Stimulated activated CD8-positive, alpha-beta memory T cell treated with anti-CD3 and anti-CD28 coated beads, Interleukin-12 subunit alpha, Interleukin-12 subunit beta, amount 100 ng/mL, for 4 hours (primary cell): ENCODE data around the gene MAP4K4.

Experiments used
- DNase-seq: peaks from one replicate; pipeline ENCODE4 v3.0.0-alpha.2; 2020; ENCODE audit warnings: low read depth

The MAP4K4 gene

DNA sequence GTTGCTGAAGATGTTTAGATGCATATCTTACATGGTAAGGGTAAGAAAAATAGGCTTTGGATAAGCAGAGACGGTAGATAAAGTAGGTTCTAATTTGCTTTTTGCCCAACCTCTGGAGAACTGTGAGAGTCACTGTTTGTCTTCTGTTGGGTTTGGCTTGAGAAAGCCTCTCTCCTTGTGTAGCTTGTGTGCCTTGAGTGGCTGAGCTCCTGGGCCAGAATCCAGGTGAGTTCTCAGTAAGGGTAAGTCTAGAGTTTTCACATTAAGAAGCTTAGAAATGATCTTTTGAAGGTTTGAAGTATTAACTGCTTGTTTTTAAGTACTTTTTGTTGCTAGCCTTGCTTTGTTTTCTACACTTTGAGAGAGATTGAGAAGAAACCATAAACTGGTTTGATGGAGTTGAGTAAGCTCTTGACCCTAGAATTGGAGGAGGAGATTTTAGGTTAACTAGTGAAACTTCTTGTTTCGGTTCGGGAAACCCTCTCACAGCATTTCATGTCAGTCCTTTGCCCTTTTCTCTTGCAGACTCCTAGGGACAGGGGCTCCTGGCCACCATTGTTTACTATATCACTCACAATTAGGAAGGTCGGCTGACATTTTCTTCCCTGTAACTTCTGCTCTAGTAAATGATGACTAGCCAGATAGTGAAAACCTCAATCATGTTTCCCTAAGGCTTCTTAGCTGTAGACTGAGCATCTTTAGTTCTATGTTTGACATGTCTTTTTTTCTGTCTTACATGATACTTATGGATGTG, 26.0 kb downstream of the MAP4K4 start:
- DNase-seq = no peak

DNA sequence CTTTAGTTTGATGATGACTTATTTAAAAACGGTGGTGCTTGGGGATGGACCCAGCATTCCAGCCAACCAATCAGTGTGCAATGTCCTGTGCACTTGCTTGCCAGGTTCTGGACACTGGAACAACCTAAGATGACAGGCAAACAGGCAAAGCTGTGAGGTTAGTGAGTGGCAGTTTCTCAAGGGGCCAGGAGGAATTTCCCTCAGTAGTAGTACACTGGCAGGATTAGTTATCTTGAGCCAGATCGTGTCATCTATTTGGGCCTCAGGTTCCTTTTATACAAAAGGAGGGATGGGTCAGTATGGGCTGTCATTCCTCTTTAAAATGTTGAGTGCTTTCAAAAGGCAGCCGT, 26.6 kb downstream of the MAP4K4 start:
- DNase-seq = no peak

DNA sequence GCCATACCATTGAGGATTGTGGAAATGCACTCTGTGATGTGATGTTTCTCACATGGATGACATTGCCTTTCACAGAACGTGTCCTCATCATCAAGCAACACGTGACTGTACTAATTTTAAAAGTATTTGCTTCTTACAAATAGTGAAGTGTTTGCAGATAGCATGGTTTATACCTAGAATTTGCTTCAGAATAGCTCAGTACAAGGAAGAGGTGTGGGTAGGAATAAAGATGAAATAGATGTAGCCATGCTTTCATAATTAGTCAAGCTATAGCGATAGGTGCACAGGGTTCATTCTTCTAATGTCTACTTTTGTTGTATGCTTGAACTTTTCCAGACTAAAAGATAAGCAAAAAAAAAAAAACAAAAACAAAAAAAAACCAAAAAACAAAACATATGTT, 27.5 kb downstream of the MAP4K4 start:
- no peak for DNase-seq

DNA sequence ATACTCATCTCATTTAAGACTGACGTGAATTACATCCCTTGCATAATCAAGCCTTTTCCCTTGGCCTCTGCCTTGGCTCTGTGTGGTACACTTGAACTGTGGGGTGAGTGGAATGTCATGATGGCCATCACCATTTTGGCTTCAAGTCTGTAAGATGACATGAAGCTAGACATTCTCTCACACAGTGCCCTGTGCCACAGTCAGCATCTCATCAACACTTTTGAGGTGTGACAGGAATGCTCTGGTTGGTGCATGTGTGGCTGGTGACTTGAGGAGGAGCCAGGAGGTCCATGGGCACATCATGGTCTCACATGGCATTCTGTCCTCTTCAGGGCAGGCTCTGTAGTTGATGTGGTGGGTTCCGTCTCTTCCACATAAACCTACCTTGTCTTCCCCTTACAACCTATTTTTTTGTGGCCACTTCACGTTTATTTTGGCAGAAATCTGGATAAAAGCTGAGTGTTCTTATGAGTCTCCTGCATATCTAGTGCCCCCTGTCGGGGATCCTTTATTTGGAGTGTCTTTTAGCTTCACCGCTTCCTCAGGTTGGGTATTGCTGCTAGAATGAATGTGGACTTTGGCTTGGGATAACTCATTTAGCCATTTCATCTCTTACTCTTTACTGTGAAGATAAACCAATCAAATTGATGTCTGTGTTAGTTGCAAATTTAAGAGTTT, 28.1 kb downstream of the MAP4K4 start:
- no peak for DNase-seq

DNA sequence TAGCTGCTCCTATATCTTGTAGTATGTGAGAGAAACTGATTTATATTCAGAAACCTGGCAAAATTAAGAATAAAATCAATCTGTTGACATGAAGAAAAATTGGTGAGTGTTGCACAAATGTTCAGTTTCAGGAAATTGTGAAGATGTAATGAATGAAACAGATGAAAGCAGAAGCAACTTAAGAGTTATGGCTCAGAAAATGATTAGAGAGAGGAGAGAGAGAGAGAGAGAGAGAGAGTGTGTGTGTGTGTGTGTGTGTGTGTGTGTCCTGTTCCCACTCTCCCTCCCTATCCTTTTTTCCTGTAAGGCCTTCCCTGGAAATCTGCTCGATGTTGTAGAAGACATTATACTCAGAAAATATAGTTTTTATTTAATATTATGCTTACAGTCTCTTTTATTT, 31.4 kb downstream of the MAP4K4 start:
- DNase-seq = no peak

DNA sequence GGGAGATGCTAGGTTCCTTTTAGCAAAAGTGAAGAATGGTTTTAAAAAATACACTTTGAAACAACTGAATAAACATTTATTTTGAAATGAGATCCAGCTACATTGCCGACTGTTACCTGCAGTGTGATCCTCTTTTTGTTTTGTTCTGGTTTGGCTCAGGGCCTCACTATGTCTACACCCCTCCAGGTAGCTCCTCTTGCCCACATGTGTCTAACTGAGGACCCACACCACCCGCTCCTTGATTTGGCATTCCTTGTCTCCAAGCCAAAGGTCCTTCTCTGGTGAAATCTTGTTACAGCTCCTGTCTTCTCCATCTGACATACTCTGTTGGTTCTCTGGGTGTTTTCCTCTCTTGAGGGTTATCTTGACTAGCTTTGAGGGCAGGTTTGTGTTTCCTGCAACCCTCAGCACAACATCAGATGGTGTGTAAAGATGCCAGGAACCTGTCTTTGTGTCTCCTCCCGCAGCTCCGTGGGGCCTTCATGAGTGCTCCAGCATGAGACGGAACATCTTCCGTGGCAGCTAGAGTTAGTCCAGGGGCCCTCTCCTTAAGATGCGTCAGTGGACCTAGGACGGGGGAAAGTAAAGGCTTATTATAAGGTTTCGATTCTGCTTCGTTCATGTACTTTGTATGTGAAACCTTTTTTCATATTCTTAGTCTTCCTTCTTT, 32.1 kb downstream of the MAP4K4 start:
- DNase-seq = no peak

DNA sequence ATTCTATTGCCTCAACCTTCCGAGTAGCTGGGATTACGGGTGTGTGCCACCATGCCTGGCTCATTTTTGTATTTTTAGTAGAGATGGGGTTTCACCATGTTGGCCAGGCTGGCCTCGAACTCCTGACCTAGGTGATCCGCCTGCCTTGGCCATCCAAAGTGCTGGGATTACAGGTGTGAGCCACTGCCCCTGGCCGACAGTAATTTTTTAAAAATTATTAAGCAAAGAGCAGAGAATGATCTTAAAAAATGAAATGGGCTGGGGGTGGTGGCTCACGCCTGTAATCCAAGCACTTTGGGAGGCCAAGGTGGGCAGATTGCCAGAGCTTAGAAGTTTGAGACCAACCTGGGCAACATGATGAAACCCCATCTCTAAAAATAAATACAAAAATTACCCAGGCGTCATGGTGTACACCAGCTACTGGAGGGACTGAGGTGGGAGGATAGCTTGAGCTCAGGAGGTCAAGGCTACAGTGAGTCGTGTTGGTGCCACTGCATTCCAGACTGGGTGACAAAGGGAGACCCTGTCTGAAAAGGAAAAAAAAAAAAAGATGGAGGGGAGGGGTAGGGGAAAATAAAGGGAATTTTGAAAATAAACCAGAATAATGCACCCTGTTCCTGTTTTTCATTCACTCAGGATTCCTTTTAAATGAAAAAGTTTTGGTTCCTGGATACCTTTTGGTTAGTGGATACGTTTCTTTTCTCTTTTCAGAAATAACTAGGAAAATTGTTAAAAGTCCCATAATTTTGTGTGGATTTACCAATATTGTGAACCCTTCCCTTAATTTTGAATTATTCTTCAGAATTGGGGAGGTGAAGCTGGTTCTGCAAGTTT, 33.9 kb downstream of the MAP4K4 start:
- no peak for DNase-seq

DNA sequence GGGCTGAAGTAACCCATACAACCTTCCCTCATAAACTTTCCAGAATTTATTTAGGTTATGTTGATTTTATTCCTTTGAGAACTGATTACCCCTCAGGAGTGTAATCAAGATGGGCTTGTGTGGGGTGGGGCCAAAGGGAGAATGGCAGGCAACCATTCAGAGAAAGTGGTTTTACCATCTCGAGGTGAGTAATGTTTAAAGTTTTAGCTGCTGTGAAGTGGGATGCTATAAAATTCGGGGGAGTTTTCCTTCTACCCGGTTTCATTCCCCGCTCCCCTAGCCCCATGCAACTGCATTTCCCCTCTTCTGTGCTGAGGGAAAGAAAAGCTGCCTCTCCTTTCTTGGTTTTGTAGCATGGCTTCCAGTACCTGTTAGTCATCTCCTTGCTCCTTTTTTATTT, 34.7 kb downstream of the MAP4K4 start:
- DNase-seq = no peak

DNA sequence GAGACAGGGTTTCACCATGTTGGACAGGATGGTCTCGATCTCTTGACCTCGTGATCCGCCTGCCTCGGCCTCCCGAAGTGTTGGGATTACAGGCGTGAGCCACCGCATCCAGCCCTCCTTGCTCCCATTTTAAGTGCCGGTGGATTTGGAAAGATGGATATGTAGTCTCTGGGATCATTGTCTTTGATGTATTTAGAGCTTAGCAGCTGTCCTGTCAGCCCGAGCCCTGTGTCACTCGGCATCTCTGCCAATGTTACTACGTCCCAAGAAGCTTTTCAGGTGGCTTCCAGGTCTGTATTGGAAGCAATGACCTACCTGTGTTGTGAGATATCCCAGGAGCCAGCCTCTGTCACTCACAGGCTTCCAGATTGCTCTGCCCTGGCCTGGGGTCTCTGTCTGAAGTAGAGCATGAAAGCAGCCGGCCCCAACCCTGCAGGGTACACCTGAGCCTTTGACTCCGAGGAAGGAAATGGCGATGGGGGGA, 35.3 kb downstream of the MAP4K4 start:
- DNase-seq = no peak

DNA sequence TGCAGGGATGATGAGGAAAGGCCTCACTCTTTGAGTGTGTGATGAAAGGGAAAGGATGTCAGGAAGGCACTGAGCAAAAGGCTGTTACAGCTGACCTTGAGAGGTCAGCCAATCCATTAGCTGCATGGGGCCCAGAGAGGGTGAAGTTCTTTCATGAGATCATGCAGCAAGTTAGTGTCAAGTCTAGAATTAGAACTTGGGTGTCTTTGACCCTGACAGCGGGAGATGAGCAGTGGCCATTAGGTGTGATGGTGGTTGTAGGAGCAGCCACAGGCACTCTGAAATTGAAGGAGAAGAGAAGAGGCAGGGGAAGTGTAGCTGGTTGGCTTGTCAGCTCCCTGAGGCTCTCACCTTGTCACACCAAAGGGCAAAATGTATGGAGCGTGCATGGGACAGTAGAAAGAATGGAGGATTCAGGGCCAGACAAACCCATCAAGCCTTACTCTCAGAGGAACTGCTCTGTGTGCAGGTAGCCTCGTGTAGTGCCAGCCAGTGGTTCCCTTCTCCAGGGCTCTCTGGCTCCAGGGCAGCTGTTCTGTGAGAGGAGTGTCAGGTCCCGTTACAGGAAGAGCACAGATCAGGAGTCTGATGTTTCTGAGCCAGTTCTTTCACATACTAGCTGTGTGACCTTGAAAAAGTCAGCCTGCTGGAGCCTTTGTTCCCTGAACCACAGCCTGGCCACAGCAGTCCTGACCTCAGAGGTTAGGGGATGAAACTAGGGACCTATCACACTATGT, 35.9 kb downstream of the MAP4K4 start:
- no peak for DNase-seq

DNA sequence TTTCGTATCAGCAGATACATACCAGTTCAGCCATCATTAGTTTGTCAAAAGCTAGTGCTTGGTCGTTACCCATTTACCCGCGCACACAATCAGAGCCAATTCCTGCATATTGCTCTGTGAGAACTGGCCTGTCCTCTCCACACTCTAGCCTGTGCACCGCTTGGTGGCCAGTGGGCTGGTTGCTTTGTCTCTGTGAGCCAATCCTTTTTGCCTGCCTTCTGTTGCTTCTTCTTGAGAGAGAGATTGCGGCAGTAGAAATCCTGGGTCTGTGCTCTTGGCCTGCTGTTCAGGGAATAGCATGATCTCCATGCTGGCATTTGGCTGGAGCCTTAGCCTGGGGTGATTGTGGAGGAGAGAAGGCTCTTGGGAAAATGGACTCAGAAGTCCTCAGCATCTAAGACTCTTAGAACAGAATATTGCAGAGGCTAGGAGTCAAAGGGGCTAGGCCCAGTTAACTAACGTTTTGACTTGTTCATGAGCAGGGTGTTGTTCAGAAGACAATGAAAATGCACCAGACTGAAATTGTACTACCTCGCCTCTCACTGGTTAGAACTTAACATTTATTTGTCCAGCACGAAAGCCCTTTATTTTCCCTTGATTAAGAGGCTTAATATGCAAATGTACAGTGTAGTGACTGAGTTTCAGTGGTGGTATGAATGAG, 37.1 kb downstream of the MAP4K4 start:
- DNase-seq = no peak

DNA sequence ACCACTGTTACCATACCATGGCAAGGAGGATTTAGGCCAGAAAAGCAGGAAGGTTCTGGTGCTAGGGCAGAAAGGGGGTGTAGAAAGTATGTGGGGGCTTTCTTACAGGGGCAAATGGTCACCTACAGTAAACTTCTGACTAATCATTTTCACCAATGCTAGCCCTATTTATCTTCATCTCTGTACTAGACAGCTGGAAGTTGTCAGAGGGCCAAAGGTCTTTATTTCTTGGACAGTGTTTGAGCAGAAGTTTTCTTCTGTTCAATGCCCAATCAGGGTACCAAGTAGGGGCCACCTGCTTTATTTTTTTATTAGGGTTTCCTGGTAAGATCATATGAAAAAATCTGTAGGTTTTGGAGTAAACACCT, 37.6 kb downstream of the MAP4K4 start:
- no peak for DNase-seq

DNA sequence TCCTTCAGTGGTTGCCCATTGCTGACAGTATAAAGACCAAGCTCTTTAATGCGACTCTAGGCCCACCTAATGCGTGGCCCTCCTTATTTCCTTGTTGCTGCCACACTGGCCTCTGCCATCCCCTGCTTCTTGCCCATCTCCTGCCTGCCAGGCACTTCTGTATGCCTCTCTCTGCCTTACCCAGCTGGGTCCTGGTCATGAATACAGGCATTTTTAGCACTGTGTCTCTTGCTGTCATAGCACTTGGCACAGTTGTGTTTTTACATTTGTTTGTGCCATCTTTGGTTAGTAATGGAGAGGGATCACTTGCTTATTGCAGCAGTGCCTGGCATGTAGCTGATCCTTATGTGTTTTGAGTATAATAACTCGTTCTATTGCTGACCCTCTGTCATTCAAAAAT, 38.7 kb downstream of the MAP4K4 start:
- no peak for DNase-seq

DNA sequence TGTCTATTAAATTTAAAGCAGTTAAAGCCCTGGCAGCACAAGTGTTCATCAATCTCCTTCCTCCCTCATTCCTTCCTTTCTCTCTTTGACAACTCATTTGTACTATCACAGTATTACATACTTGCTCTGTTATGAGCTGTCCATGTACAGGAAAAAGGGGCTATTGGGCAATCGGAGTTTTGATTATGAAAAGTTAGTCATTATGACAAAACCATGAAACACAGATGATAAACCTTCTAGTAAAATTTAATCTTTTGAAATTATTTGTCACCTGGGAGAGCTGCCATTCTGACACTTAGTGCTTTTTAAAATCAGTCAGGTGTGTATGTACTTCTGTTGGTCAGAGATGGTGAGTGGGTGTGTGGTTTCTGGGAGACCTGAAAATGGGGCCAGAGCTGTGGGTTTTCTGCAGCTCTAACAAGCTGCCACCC, 39.4 kb downstream of the MAP4K4 start:
- DNase-seq = no peak

DNA sequence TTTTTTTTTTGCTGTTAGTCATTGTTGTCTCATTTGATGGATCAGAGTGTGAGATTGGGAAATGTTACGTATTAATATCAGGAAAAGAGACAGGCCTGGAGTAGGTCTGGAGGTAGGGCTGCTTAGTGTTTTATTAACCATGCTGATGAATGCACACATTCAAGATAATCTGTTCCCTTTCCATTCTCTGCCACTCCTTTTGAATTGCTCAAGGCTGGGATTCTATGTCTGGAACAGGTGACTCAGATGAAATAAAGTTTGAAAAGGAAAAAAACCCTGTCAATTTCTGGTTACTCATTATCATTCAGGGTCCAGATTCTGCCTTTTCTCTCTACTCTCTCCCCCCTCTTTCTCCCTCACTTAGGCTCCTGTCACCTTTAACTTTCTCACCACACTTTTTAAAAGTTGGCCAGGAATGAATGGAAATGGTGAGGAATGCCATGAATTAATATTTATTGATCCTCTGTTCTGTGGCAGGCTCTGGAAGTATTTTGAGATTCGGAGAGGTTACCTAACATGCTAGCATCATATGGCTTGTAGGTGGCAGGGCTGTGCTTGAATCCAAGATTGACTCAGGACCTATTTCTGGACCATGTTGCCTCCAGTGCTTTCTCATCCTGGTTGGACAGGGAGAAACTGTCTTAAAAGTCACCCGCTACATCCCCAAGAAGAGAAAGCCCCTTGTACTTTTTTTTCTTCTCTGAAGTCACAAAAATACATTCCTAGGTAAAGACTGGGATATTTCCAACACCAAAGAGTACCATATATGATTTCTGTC, 40.2 kb downstream of the MAP4K4 start:
- DNase-seq = no peak

DNA sequence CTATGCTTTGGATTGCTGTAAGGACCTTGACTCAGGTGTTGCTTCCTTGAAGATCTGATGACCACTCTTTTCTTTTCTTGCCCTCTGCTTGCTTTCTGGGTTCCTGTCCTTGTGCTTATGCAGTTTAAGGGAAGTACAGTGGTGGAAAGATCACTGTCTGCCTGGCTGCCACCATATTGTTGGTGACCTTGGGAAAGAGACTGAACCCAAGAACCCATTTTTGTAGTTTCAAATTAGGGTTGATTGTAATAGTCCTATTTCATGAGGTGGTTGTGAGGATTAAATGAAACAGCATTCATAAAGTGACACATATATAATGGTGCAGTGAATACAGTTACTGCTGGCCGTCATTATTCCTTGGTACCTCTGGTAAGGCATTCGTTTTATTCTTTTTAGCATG, 41.1 kb downstream of the MAP4K4 start:
- DNase-seq = no peak

DNA sequence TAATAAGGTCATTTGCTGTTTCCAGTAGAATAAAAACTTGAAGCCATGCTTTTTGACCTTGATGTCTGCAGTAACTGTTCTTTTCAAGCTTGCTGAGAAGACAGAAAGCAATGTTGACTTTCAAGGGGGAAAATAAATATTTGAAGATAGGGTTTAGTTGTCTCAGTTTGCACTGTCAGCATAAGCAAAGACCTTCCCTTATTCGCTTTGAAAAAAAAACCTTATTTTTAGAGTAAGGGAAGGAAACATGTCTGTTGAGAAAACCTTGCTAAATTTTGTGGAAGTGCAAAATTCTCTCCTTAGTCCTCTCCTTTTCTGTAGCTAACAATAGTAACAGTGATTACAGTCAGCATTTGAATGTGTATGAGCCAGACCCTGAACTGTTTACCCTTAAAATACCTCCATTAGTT, 43.1 kb downstream of the MAP4K4 start:
- DNase-seq = no peak

DNA sequence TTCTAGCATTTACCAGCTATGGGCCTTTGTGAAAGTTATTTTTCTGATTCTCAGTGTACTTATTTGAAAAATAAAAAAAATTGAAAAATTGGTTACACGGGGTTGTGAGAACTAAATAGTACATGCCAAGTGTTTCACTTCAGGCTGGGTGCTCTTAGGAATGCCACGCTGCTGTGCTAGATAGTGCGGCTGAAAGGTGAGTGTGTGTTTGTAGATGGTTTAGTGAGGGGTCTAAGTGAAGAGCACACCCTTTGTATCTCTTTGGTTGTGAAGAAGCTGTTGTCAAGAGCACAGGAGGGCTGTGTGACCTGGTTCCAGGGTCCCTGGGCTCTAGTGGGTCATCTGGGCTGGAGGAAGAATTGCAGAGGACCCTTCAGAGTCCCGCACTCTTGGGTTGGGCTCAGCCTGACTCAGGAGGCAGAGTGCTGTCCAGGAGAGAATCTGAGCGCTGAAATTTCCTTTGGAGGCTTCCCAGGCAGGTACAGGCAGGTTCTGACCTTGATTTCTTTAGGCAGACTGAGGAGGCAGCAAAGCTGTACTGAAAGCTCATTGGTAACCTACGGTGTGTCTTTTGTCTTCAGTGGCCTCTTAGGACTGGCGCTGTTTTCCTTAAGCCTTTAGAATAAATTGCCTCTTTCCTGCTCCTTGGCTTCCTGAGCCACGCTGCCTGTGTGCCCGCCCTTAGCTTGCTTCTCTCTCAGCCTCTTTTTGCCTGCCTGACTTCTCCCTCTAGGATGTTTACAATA, 44.4 kb downstream of the MAP4K4 start:
- DNase-seq = no peak

DNA sequence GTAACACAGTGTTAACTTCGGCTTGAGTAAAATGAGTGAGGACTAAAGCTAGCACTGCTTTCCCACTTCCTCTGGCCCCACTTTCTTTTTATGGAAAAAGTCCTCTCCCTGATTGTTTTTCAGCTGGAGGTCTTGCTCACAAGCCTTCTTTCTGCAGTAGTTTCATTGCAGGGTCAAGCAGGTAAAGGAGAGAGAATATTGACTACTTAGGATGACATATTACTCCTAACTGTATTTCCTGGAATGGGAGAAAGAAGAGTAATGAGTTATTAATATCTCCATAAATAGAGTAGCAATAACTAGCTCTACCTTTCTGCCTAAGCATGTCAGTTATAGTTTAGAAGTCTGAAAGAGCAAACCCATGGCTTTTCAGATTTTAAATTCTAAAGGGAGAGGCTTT, 45.0 kb downstream of the MAP4K4 start:
- no peak for DNase-seq

DNA sequence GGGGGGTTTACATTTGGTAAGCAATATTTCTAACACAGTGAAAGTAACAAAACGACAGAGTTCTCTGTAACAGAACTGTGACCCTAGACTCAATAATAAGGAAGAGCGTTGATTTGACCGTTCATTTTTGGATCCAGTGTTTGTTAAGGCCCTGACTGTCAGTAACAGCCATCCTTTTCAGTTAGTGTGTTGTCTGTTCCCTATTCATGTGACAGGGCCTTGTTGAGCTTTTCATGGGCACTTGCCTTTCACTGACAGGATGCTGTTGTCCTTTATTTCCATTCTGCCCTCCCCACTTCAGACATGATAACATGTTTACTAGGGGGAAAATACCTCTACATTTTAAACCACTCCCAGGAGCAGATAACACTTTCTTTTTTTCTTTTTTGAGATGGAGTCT, 45.8 kb downstream of the MAP4K4 start:
- DNase-seq = no peak
